ENCODE results near the gene AP3S2. TPM values are rescaled to one million over a fixed set of nuclear protein-coding genes. Genes with fewer than 3 reads are reported as not detected.

AP3S2 gene
- total RNA-seq, 1 experiment from 2014 or later, result 35.7 TPM

DNA sequence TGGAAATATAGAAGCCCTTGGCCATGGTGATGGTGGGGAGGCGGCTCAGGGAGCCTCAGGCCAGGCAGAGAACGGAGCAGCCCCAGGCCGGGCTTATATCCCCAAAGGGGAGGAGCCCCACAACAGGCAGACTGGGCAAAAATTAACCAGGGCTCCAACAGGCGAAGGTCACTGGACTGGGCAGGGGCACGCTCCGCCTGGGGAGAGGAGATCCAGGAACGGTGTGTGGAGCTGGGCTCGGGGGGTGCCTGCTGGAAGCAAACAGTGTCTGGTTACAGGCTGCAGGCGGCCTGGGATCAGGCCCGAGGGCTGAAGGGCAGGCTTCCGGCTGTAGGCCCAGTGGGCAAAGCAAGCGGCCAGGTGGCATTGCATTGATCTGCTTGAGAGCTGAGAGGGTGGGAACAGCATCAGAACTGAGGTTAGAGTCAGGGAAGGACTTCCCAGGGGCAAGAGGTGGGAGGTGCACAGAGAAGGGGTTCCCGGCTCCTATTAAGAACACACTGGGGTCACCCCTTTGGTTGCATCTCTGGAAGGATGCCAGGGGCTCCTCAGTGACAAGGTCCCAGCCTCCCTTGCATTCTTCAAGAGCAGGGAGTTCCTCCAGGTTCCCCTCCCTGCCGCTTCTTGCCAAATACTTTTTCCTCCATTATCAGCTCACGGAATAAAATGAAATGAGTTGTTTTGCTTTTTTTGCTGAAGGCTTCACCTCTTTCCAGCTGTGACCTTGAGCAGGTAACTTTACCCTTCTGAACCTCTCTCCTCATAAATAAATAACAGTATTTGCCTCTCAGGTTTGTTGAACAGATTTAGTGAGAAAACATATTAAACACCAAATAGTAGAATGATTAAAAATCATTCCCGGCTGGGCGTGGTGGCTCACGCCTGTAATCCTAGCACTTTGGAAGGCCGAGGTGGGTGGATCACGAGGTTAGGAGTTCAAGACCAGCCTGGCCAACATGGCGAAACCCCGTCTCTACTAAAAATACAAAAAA lies 86.9 kb downstream of the AP3S2 start:
- ChIA-PET CTCF (interaction anchor here (1.1 to 1.2 kb wide), 2 partner anchors 46 to 55 kb away, joined by 3 to 4 read pairs; no protein-coding TSS in a partner anchor), POLR2A (no interaction called here)
- TF ChIP-seq, protein P1, sequence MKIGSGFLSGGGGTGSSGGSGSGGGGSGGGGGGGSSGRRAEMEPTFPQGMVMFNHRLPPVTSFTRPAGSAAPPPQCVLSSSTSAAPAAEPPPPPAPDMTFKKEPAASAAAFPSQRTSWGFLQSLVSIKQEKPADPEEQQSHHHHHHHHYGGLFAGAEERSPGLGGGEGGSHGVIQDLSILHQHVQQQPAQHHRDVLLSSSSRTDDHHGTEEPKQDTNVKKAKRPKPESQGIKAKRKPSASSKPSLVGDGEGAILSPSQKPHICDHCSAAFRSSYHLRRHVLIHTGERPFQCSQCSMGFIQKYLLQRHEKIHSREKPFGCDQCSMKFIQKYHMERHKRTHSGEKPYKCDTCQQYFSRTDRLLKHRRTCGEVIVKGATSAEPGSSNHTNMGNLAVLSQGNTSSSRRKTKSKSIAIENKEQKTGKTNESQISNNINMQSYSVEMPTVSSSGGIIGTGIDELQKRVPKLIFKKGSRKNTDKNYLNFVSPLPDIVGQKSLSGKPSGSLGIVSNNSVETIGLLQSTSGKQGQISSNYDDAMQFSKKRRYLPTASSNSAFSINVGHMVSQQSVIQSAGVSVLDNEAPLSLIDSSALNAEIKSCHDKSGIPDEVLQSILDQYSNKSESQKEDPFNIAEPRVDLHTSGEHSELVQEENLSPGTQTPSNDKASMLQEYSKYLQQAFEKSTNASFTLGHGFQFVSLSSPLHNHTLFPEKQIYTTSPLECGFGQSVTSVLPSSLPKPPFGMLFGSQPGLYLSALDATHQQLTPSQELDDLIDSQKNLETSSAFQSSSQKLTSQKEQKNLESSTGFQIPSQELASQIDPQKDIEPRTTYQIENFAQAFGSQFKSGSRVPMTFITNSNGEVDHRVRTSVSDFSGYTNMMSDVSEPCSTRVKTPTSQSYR (CRISPR knock-in tag; IDR thresholded peaks at IDR 0.05), result no peak
- TF ChIP-seq, protein P2, sequence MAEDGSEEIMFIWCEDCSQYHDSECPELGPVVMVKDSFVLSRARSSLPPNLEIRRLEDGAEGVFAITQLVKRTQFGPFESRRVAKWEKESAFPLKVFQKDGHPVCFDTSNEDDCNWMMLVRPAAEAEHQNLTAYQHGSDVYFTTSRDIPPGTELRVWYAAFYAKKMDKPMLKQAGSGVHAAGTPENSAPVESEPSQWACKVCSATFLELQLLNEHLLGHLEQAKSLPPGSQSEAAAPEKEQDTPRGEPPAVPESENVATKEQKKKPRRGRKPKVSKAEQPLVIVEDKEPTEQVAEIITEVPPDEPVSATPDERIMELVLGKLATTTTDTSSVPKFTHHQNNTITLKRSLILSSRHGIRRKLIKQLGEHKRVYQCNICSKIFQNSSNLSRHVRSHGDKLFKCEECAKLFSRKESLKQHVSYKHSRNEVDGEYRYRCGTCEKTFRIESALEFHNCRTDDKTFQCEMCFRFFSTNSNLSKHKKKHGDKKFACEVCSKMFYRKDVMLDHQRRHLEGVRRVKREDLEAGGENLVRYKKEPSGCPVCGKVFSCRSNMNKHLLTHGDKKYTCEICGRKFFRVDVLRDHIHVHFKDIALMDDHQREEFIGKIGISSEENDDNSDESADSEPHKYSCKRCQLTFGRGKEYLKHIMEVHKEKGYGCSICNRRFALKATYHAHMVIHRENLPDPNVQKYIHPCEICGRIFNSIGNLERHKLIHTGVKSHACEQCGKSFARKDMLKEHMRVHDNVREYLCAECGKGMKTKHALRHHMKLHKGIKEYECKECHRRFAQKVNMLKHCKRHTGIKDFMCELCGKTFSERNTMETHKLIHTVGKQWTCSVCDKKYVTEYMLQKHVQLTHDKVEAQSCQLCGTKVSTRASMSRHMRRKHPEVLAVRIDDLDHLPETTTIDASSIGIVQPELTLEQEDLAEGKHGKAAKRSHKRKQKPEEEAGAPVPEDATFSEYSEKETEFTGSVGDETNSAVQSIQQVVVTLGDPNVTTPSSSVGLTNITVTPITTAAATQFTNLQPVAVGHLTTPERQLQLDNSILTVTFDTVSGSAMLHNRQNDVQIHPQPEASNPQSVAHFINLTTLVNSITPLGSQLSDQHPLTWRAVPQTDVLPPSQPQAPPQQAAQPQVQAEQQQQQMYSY (CRISPR knock-in tag; IDR thresholded peaks at IDR 0.05), result no peak
- no peak for TF ChIP-seq FOXP1 (CRISPR knock-in tag; IDR thresholded peaks at IDR 0.05; ENCODE audit: borderline replicate concordance)
- TF ChIP-seq, protein P3, sequence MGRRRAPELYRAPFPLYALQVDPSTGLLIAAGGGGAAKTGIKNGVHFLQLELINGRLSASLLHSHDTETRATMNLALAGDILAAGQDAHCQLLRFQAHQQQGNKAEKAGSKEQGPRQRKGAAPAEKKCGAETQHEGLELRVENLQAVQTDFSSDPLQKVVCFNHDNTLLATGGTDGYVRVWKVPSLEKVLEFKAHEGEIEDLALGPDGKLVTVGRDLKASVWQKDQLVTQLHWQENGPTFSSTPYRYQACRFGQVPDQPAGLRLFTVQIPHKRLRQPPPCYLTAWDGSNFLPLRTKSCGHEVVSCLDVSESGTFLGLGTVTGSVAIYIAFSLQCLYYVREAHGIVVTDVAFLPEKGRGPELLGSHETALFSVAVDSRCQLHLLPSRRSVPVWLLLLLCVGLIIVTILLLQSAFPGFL (CRISPR knock-in tag; IDR thresholded peaks at IDR 0.05; ENCODE audit: borderline replicate concordance), result no peak
- no peak for TF ChIP-seq FOXK1 (CRISPR knock-in tag; IDR thresholded peaks at IDR 0.05)
- TF ChIP-seq, protein P4, sequence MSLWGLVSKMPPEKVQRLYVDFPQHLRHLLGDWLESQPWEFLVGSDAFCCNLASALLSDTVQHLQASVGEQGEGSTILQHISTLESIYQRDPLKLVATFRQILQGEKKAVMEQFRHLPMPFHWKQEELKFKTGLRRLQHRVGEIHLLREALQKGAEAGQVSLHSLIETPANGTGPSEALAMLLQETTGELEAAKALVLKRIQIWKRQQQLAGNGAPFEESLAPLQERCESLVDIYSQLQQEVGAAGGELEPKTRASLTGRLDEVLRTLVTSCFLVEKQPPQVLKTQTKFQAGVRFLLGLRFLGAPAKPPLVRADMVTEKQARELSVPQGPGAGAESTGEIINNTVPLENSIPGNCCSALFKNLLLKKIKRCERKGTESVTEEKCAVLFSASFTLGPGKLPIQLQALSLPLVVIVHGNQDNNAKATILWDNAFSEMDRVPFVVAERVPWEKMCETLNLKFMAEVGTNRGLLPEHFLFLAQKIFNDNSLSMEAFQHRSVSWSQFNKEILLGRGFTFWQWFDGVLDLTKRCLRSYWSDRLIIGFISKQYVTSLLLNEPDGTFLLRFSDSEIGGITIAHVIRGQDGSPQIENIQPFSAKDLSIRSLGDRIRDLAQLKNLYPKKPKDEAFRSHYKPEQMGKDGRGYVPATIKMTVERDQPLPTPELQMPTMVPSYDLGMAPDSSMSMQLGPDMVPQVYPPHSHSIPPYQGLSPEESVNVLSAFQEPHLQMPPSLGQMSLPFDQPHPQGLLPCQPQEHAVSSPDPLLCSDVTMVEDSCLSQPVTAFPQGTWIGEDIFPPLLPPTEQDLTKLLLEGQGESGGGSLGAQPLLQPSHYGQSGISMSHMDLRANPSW (CRISPR knock-in tag; conservative IDR thresholded peaks at IDR 0.05; ENCODE audit: low read depth), result no peak
- TF ChIP-seq ZNF138 (CRISPR knock-in tag; conservative IDR thresholded peaks at IDR 0.05), result no peak
- no peak for TF ChIP-seq SOX15 (CRISPR knock-in tag; IDR thresholded peaks at IDR 0.05)
- TF ChIP-seq, protein P5, sequence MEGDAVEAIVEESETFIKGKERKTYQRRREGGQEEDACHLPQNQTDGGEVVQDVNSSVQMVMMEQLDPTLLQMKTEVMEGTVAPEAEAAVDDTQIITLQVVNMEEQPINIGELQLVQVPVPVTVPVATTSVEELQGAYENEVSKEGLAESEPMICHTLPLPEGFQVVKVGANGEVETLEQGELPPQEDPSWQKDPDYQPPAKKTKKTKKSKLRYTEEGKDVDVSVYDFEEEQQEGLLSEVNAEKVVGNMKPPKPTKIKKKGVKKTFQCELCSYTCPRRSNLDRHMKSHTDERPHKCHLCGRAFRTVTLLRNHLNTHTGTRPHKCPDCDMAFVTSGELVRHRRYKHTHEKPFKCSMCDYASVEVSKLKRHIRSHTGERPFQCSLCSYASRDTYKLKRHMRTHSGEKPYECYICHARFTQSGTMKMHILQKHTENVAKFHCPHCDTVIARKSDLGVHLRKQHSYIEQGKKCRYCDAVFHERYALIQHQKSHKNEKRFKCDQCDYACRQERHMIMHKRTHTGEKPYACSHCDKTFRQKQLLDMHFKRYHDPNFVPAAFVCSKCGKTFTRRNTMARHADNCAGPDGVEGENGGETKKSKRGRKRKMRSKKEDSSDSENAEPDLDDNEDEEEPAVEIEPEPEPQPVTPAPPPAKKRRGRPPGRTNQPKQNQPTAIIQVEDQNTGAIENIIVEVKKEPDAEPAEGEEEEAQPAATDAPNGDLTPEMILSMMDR (IDR thresholded peaks at IDR 0.05), result no peak
- no peaks in the 10 kb centered on the region for H3K36me3 Mint-ChIP-seq
- ATAC-seq, result peak; percentile 12
- no peak for DNase-seq (ENCODE audit: low spot score)
- H3K27me3 Mint-ChIP-seq (ENCODE audit: low read depth), result no peaks in the 10 kb centered on the region
- H3K4me3 Mint-ChIP-seq, result no peak overlapping the region
- H3K4me1 Mint-ChIP-seq, result peaks cover 18% of the 10 kb centered on the region
- no peaks in the 10 kb centered on the region for H3K9me3 Mint-ChIP-seq
- H3K27ac Mint-ChIP-seq, result peak overlapping the region; percentile 20; the same call in 1 of the 2 replicates

DNA sequence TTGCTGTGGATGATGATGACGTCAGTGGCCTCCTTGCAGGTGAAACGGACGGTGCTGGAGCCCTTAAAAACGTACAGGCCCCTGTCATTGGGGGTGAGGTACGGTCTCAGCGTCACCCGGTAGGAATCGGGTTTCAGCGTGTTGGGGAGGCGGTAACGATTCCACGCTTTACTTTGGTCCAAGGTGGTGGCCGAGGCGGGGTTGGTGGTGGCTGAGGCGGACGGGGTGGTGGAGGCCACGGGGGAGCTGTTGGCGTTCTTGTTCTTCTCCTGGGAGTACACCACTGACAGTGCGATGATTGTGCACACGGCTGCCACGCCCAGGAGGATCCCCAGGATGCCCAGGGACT lies 87.6 kb downstream of the AP3S2 start:
- ChIA-PET CTCF (interaction anchor here (0.6 kb wide), 1 partner anchor 69 kb away, joined by 3 read pairs; no protein-coding TSS in a partner anchor), POLR2A (interaction anchor here (0.6 kb wide), 1 partner anchor 675 kb away, joined by 4 read pairs; no protein-coding TSS in a partner anchor)
- no peak overlapping the region for H3K27ac Mint-ChIP-seq
- H3K4me1 Mint-ChIP-seq, result peaks cover 18% of the 10 kb centered on the region
- DNase-seq (ENCODE audit: low spot score), result no peak
- no peak overlapping the region for H3K4me3 Mint-ChIP-seq
- no peak; the same call in 1 of the 2 replicates for ATAC-seq
- no peaks in the 10 kb centered on the region for H3K36me3 Mint-ChIP-seq
- H3K27me3 Mint-ChIP-seq (ENCODE audit: low read depth), result no peaks in the 10 kb centered on the region
- H3K9me3 Mint-ChIP-seq, result no peaks in the 10 kb centered on the region
- TF ChIP-seq OVOL2 (CRISPR knock-in tag; IDR thresholded peaks at IDR 0.05; ENCODE audit: borderline replicate concordance) (no peak), NFE2L1 (CRISPR knock-in tag; IDR thresholded peaks at IDR 0.05) (no peak), JUN (CRISPR knock-in tag; IDR thresholded peaks at IDR 0.05) (no peak), ZNF396 (CRISPR knock-in tag; IDR thresholded peaks at IDR 0.05; ENCODE audit: borderline replicate concordance) (no peak), ESRRA (CRISPR knock-in tag; IDR thresholded peaks at IDR 0.05; ENCODE audit: borderline replicate concordance) (no peak), MXD4 (CRISPR knock-in tag; IDR thresholded peaks at IDR 0.05; ENCODE audit: borderline replicate concordance) (no peak)
- TF ChIP-seq, protein P4 (CRISPR knock-in tag; conservative IDR thresholded peaks at IDR 0.05; ENCODE audit: low read depth), result no peak
